HepG2 (cell line): ENCODE results near the gene RRAGA. TPM values are rescaled to one million over a fixed set of nuclear protein-coding genes. Genes with fewer than 3 reads are reported as not detected.

Source experiments
- EED ChIP-seq: sonication (generic); formaldehyde crosslinking; IDR thresholded peaks from 2 replicates; pipeline ENCODE4 v1.5.0; 2020; ENCODE audit warnings: mild to moderate bottlenecking, missing genetic modification reagents
- KAT2B ChIP-seq: fragments of 150-350 bp; IDR thresholded peaks from 2 replicates; pipeline ENCODE4 v1.6.1; 2014; ENCODE audit warnings: low read depth, low read length, borderline replicate concordance
- MLX ChIP-seq: IDR thresholded peaks from 2 replicates; pipeline ENCODE4 v1.6.1; 2016
- NFE2L1 ChIP-seq: sonication (generic); formaldehyde crosslinking; IDR thresholded peaks from 2 replicates; pipeline ENCODE4 v1.4.0; 2020; ENCODE audit warnings: missing genetic modification reagents, mild to moderate bottlenecking, borderline replicate concordance
- TRAFD1 ChIP-seq: sonication (generic); formaldehyde crosslinking; IDR thresholded peaks from 2 replicates; pipeline ENCODE4 v1.5.1; 2020; ENCODE audit warnings: missing genetic modification reagents, mild to moderate bottlenecking, borderline replicate concordance
- USF2 ChIP-seq, 2 experiments: sonication (generic) in 1 of 2; formaldehyde crosslinking in 1 of 2; IDR thresholded peaks; 2 replicates each; pipeline versions ENCODE4 v1.5.1 to v1.6.1; 2011 to 2020; ENCODE audit warnings: borderline replicate concordance in 1 of 2, low read depth in 1 of 2, low read length in 1 of 2, mild to moderate bottlenecking in 1 of 2, missing genetic modification reagents in 1 of 2, moderate library complexity in 1 of 2
- ZFP90 ChIP-seq: sonication (generic); formaldehyde crosslinking; IDR thresholded peaks from 2 replicates; pipeline ENCODE4 v1.8.0; 2022; ENCODE audit warnings: missing genetic modification reagents, mild to moderate bottlenecking, inconsistent platforms, borderline replicate concordance
- ZFX ChIP-seq: sonication (generic); formaldehyde crosslinking; IDR thresholded peaks from 2 replicates; pipeline ENCODE4 v1.4.0; 2020; ENCODE audit warnings: mild to moderate bottlenecking, low read depth, missing genetic modification reagents, moderate library complexity
- ZNF142 ChIP-seq: sonication (generic); formaldehyde crosslinking; IDR thresholded peaks from 2 replicates; pipeline ENCODE4 v1.4.0; 2020; ENCODE audit warnings: missing genetic modification reagents
- ZNF687 ChIP-seq: sonication (generic); formaldehyde crosslinking; IDR thresholded peaks from 2 replicates; pipeline ENCODE4 v1.5.1; 2020; ENCODE audit warnings: mild to moderate bottlenecking, missing genetic modification reagents, moderate library complexity
- polyA plus RNA-seq, 8 experiments: library from polyadenylated mRNA; depleted of rRNA in 3 of 8; stranded (reverse) in 7 of 8; unstranded in 1 of 8; fragments of >200 nt; fragmentation: Illumina TruSeq in 4 of 8; extraction: Trizol in 4 of 8; gene quantifications; 2 replicates each; pipeline versions ENCODE4 v1.2.1 to v1.2.3, GENCODE V29; 2011 to 2016; ENCODE audit warnings: low read depth in 4 of 8, missing spikeins in 1 of 8, mixed read lengths in 1 of 8; ENCODE audit not compliant: insufficient read depth in 1 of 8
- total RNA-seq, 5 experiments: library from RNA; depleted of rRNA; stranded (reverse); fragments of >200 nt; fragmentation: Illumina TruSeq; extraction: Trizol; gene quantifications; 2 replicates each; pipeline ENCODE4 v1.2.3, GENCODE V29; 2016; ENCODE audit warnings: low read depth in 1 of 5

The RRAGA gene
- total and polyA plus RNA-seq, 2 of the 13 experiments (the other 11 are each of a cell fraction or from before 2014, with no cell fraction given), result 37.5 to 118 TPM

- TF ChIP-seq ZNF687 (CRISPR knock-in tag), result peak; percentile 97
- TF ChIP-seq ZNF142 (CRISPR knock-in tag), result peak; percentile 82
- TF ChIP-seq MLX (CRISPR knock-in tag), result no peak
- TF ChIP-seq KAT2B, result no peak
- TF ChIP-seq NFE2L1 (CRISPR knock-in tag), result no peak
- TF ChIP-seq ZFP90 (CRISPR knock-in tag), result peak; percentile 90
- peak; percentile 86; the same call in 1 of the 2 replicates for TF ChIP-seq EED (CRISPR knock-in tag)
- TF ChIP-seq USF2 (IDR thresholded peaks at IDR 0.05; ENCODE audit: low read depth, low read length), result no peak
- no peak for TF ChIP-seq USF2 (CRISPR knock-in tag; IDR thresholded peaks at IDR 0.05; ENCODE audit: borderline replicate concordance)
- TF ChIP-seq ZFX, result peak; percentile 98
- TF ChIP-seq TRAFD1, result peak; percentile 89
Measured at GRCh38 chr9:19048966-19049916, at the start of gene RRAGA (continued).
